GM18519 (cell line): ENCODE data around the gene MYO9B.
"Not testable (repeated sequence)": the region's sequence is repeated elsewhere in the genome, so short reads cannot be mapped to it uniquely, and the experiment has no call there.

Experiments
- ATAC-seq: cut with Tn5 transposase; IDR thresholded peaks from one replicate; pipeline ENCODE4 v1.9.1; 2021; ENCODE audit warnings: mild to moderate bottlenecking, moderate library complexity; ENCODE audit not compliant: unreplicated experiment, low FRiP score

MYO9B gene

GRCh38 chr19:17081672-17082630 is 6.4 kb downstream of the MYO9B start:
- ATAC-seq, result no peak

DNA sequence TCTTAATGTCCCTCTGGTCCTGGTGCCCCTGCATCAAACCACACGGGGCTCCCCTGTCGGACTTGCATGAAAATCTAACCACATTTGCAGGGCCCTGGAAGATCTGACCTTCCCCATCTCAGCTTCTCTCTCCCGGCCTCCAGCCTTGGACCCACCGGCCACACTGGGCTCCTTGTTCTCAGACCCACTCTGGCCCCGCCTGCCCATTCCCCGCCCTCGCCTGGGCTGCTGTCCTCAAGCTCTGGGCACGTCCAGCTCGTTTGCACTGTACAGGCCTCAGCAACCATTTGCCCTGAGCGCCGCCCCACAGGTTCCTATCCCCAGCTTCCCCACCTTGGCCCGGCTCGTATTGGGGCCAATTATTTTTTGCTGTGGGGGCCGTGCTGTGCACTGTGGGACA is 10.5 kb downstream of the MYO9B start:
- ATAC-seq, result no peak

DNA sequence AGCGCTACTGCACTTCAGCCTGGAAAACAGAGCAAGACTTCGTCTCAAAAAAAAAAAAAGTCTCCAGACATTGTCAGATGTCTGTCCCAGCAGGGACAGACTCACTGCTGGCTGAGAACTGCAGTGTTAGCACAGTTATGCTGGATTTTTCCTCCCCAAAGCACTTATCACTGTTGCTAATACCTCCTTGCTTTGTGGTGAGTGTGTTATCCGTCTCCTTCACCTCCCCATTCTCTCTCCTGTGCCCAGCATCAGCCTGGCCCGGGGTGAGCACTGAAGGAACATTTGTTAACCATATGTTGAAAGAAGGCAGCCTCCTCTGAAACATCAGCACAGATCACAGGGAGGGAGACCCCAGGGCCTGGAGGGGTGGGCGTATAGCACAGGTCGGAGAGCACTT is 11.3 kb downstream of the MYO9B start:
- ATAC-seq, result no peak

- no peak for ATAC-seq
Measured at GRCh38 chr19:17088552-17088951, 13.0 kb downstream of the MYO9B start.

GRCh38 chr19:17090583-17090982 is 15.0 kb downstream of the MYO9B start:
- ATAC-seq, result no peak

- no peak for ATAC-seq
Measured at GRCh38 chr19:17091758-17092333, 16.3 kb downstream of the MYO9B start.

GRCh38 chr19:17092696-17093095 is 17.1 kb downstream of the MYO9B start:
- ATAC-seq, result no peak

GRCh38 chr19:17094694-17095093 is 19.1 kb downstream of the MYO9B start:
- not testable (repeated sequence) for ATAC-seq

DNA sequence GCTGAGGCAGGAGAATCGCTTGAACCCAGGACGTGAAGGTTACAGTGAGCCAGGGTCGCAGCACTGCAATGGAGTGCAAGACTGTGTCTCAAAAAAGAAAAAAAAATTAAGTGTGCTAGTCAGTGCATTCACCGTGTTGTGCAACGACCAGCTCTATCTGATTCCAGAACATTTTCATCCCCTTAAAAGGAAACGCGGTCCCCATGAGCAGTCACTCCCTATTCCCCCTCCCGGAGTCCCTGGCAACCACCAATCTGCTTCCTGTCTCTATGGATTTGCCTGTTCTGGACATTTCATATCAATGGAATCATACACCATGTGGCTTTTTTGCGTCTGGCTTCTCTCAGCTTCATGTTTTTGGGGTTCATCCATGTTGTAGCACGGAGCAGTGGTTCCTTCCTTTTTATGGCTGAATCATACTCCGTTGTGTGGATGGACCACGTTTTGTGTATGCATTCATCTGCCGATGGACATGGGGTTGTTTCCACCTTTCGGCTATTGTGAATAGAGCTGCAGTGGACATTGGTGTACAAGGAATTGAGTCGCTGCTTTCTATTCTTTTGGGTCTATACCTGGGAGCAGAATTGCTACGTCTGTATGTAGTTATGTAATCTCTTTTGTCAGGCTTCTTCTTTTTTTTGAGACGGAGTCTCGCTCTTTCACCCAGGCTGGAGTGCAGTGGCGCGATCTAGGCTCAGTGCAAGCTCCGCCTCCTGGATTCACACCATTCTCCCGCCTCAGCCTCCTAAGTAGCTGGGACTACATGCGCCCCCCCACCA is 19.8 kb downstream of the MYO9B start:
- no peak for ATAC-seq

DNA sequence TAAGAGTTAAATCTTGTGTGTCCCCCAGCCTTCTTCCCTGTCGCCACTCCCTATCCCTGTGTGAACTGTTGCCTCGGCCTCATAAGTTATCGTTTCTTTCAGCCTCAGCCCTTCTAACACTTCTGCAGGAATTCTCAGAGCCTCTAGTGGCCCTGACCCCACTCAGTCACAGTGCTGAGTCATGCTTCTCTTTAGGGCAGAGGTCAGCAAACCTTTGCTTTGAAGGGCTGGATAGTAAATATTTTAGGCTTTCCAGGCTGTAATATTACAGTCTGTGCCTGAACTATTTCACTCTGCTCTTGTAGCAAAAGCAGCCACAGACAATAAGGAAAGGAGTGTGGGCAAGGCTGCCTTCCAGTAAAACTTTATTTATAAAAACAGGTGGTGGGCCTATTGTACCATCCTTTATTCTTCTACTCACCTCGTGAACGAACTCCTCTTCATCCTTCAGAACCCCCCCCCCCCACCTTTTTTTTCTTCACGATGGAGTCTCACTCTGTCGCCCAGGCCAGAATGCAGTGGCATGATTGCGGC is 22.1 kb downstream of the MYO9B start:
- ATAC-seq, result no peak

DNA sequence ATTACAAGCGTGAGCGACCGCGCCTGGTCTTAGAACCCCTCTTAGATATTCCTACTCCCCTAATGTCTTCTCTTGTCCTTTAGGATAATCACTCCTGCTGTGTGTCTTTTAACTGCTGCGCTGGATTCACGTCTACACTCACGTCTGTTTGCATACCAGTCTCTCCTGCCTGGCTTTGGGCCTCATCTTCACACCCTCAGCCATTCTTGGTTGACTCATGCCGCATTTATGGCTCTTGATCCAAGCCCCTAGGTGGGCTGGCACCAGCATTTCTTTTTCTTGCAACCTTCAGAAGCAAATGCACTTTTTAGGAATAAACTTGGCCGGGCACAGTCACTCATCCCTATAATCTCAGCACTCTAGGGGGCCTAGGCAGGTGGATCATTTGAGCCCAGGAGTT is 22.7 kb downstream of the MYO9B start:
- ATAC-seq, result no peak

GRCh38 chr19:17101686-17102628 is 26.4 kb downstream of the MYO9B start:
- no peak for ATAC-seq

DNA sequence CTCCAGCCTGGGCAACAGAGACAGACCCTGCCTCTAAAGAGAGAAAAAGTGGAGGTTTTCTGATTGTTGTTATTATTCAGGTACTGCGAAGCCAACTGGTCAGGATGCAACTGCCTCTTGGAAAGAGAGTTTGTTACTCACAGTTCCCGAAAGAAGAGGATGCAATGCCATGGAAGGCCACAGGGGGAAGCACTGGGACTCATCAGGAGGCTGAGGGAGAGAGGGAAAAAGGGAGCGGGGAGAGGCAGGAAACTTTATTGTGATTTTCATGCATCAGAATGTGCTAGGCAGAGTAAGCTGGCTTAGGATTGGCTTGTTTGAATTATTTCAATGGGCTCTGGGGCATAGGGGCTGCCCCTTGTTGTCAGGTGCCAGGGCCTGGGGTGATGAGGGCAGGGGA is 27.6 kb downstream of the MYO9B start:
- ATAC-seq, result no peak

GRCh38 chr19:17104679-17105078 is 29.1 kb downstream of the MYO9B start:
- no peak for ATAC-seq

DNA sequence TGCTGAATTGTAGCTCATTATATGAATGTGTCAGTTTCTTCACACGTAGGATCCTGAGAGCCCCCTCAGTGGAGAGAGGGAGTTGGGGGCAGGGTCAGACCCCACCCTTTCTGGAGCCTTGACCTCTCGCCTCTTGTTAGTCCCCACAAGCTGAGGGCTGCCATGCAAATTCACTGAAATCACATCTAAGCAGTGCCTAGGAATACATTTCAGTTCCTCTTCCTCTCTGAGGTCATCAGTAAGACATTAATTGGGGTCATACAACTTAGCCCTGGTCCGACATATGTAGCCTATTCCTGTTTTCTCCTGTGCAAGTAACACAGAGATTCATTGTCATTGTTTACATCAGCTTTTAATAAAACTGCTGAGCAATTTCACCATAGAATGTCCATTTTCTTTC is 30.0 kb downstream of the MYO9B start:
- no peak for ATAC-seq

GRCh38 chr19:17106964-17107363 is 31.4 kb downstream of the MYO9B start:
- not testable (repeated sequence) for ATAC-seq

DNA sequence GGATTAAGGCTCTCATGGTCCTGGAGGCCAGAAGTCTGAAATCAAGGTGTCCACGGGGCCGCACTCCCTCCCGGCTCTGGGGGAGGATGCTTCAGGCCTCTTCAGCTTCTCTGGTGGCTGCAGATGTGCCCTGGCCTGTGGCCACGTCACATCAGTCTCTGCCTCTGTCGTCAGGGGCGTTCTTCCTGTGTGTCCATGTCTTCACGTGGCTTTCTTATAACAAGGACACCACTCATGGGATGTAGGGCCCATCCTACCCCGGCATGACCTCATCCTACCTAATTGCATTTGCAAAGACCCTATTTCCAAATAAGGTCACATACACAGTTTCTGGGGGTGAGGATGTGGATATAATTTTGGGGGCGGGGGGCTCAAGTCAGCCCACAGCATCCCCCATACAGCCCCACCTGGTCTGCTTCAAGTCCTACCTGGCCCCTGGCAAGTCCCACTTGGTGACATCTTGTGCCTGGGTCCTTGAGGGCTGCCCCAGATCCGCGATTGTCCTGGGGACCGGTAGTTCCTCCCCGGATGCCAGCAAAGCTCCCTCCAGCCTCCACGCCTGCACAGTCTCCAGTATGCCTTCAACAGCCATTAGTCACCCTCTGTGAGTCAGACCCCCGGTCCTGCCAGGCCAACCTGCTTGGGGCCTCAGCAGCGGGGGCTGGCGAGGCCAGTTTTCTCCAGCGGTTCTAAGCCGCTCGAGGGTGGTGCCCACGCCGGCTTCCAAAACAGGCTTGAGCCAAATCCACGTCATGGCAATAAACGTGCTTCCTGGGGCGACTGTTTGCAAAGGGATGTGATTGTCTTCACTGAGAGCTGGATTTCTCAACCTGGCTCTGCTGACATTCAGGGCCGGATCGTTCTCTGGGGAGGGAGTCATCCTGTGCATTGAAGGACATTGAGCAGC is 32.2 kb downstream of the MYO9B start:
- no peak for ATAC-seq

- ATAC-seq, result no peak
Measured at GRCh38 chr19:17108453-17108784, 32.8 kb downstream of the MYO9B start.

DNA sequence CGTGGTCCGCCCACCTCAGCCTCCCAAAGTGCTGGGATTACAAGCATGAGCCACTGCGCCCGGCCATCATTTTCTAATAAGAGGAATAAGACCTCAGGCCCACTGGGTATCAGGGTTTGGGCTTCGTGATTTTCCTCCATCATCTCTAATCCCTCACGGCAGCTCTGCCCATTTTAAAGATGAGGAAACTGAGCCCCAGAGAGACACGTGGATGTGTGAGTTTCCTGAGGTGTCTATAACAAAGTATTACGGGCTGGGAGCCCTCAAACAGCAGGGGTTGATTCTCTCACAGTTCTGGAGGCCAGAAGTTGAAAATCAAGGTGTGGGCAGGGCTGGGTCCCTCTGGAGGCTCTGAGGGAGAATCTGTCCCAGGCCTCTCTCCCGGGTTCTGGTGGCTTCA is 33.7 kb downstream of the MYO9B start:
- no peak for ATAC-seq
